ENCODE data around the gene SCN8A.

SCN8A gene

GRCh38 chr12:51647647-51648046 is 56.6 kb downstream of the SCN8A start:
- no peak overlapping the region for H3K4me3 ChIP-seq (IDR thresholded peaks at IDR 0.05; ENCODE audit: insufficient read depth, low read depth, low read length)
- no peak for TF ChIP-seq CTCF (conservative IDR thresholded peaks at IDR 0.05; ENCODE audit: low read depth, low read length)
- no peaks in the 10 kb centered on the region for H3K27me3 ChIP-seq (ENCODE audit: insufficient read depth, low read depth)
- H4K20me1 ChIP-seq (ENCODE audit: insufficient read depth), result no peaks in the 10 kb centered on the region
- H2AFZ ChIP-seq (ENCODE audit: low read depth), result no peak overlapping the region
- no peak overlapping the region for H3K4me2 ChIP-seq
- H3K36me3 ChIP-seq (ENCODE audit: insufficient read depth), result no peaks in the 10 kb centered on the region
- no peak overlapping the region for H3K9ac ChIP-seq
- no peaks in the 10 kb centered on the region for H3K4me1 ChIP-seq (ENCODE audit: low read depth, poor library complexity, severe bottlenecking)
- H3K27ac ChIP-seq, result no peak overlapping the region
- no peaks in the 10 kb centered on the region for H3K79me2 ChIP-seq (ENCODE audit: insufficient read depth, low read depth)

GRCh38 chr12:51653431-51653830 is 62.4 kb downstream of the SCN8A start:
- Histone ChIP-seq H3K27me3 (ENCODE audit: insufficient read depth, low read depth) (no peaks in the 10 kb centered on the region), H4K20me1 (ENCODE audit: insufficient read depth) (no peaks in the 10 kb centered on the region), H3K27ac (no peak overlapping the region), H3K36me3 (ENCODE audit: insufficient read depth) (no peaks in the 10 kb centered on the region), H3K4me3 (IDR thresholded peaks at IDR 0.05; ENCODE audit: insufficient read depth, low read depth, low read length) (no peak overlapping the region), H3K4me1 (ENCODE audit: low read depth, poor library complexity, severe bottlenecking) (no peaks in the 10 kb centered on the region), H3K79me2 (ENCODE audit: insufficient read depth, low read depth) (no peaks in the 10 kb centered on the region), H3K4me2 (no peak overlapping the region), H3K9ac (no peak overlapping the region), H2AFZ (ENCODE audit: low read depth) (no peak overlapping the region)
- TF ChIP-seq CTCF (conservative IDR thresholded peaks at IDR 0.05; ENCODE audit: low read depth, low read length), result no peak

GRCh38 chr12:51661199-51661598 is 70.2 kb downstream of the SCN8A start:
- TF ChIP-seq CTCF (conservative IDR thresholded peaks at IDR 0.05; ENCODE audit: low read depth, low read length), result no peak
- no peak overlapping the region for H3K4me2 ChIP-seq
- no peaks in the 10 kb centered on the region for H3K27me3 ChIP-seq (ENCODE audit: insufficient read depth, low read depth)
- H4K20me1 ChIP-seq (ENCODE audit: insufficient read depth), result no peaks in the 10 kb centered on the region
- no peaks in the 10 kb centered on the region for H3K79me2 ChIP-seq (ENCODE audit: insufficient read depth, low read depth)
- no peaks in the 10 kb centered on the region for H3K36me3 ChIP-seq (ENCODE audit: insufficient read depth)
- no peaks in the 10 kb centered on the region for H3K4me1 ChIP-seq (ENCODE audit: low read depth, poor library complexity, severe bottlenecking)
- no peak overlapping the region for H3K27ac ChIP-seq
- H2AFZ ChIP-seq (ENCODE audit: low read depth), result no peak overlapping the region
- H3K9ac ChIP-seq, result no peak overlapping the region
- no peak overlapping the region for H3K4me3 ChIP-seq (IDR thresholded peaks at IDR 0.05; ENCODE audit: insufficient read depth, low read depth, low read length)

GRCh38 chr12:51661836-51662235 is 70.8 kb downstream of the SCN8A start:
- Histone ChIP-seq H3K4me1 (ENCODE audit: low read depth, poor library complexity, severe bottlenecking) (no peaks in the 10 kb centered on the region), H3K36me3 (ENCODE audit: insufficient read depth) (no peaks in the 10 kb centered on the region), H4K20me1 (ENCODE audit: insufficient read depth) (no peaks in the 10 kb centered on the region), H3K27me3 (ENCODE audit: insufficient read depth, low read depth) (no peaks in the 10 kb centered on the region), H3K4me2 (no peak overlapping the region), H2AFZ (ENCODE audit: low read depth) (no peak overlapping the region), H3K9ac (no peak overlapping the region), H3K27ac (no peak overlapping the region), H3K79me2 (ENCODE audit: insufficient read depth, low read depth) (no peaks in the 10 kb centered on the region), H3K4me3 (IDR thresholded peaks at IDR 0.05; ENCODE audit: insufficient read depth, low read depth, low read length) (no peak overlapping the region)
- TF ChIP-seq CTCF (conservative IDR thresholded peaks at IDR 0.05; ENCODE audit: low read depth, low read length), result no peak
